HL-60 (cell line): ENCODE data around the gene SORBS2.

Experiments used
- DNase-seq, 2 experiments: peaks; one replicate each; pipeline ENCODE4 v3.0.0-alpha.2; 2010 to 2020; ENCODE audit warnings: low read depth in 1 of 2, low spot score in 1 of 2
- H3K27ac ChIP-seq: fragments of 250-450 bp; sonication (Bioruptor Pico); replicated peaks from 2 replicates; pipeline ENCODE4 v1.5.1; 2020; ENCODE audit warnings: mild to moderate bottlenecking, moderate library complexity
- H3K27me3 ChIP-seq: fragments of 250-450 bp; sonication (Bioruptor Pico); 2 replicates; pipeline ENCODE4 v1.5.1; 2021; ENCODE audit warnings: mild to moderate bottlenecking, moderate library complexity; ENCODE audit not compliant: insufficient read depth, poor library complexity, severe bottlenecking
- H3K4me3 ChIP-seq: replicated peaks from 2 replicates; pipeline ENCODE4 v1.5.1; 2011; ENCODE audit warnings: mild to moderate bottlenecking, control low read depth, low read length; ENCODE audit not compliant: insufficient read depth
- CTCF ChIP-seq: IDR thresholded peaks from one replicate; pipeline ENCODE4 v1.5.1; 2011; ENCODE audit warnings: low read length, control low read depth, inconsistent platforms; ENCODE audit not compliant: insufficient read depth
- GABPA ChIP-seq: IDR thresholded peaks from 2 replicates; pipeline ENCODE4 v1.6.1; 2012; ENCODE audit warnings: low read depth
- POLR2AphosphoS5 ChIP-seq: IDR thresholded peaks from 2 replicates; pipeline ENCODE4 v1.6.1; 2012; ENCODE audit warnings: low read depth
- REST ChIP-seq: IDR thresholded peaks from 2 replicates; pipeline ENCODE4 v1.6.1; 2012; ENCODE audit warnings: low read depth; ENCODE audit not compliant: insufficient replicate concordance
- SPI1 ChIP-seq: IDR thresholded peaks from 2 replicates; pipeline ENCODE4 v1.6.1; 2012; ENCODE audit warnings: low read depth, mild to moderate bottlenecking, borderline replicate concordance

The SORBS2 gene

DNA sequence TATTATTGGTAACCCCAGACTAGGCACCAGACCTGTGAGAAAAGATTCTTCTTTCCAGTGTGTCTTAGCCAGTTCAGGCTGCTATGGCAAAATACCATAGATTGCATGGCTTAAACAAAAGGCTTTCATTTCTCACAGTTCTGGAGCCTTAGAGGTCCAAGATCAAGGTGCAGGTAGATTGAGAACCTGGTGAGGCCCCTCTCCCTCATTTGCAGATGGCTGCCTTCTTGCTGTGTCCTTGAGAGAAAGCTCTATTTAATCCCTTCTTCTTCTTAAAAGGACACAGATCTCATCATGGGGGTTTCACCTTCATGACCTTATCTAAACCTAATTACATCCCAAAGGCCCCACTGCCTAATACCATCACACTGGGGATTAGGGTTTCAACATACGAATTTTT, 273.2 kb downstream of the SORBS2 start:
- DNase-seq = no peak
- Histone ChIP-seq H3K27ac (no peak overlapping the region), H3K4me3 (no peak overlapping the region), H3K27me3 (peaks cover 25% of the 10 kb centered on the region)
- TF ChIP-seq CTCF (no peak), SPI1 (no peak), GABPA (no peak), POLR2AphosphoS5 (no peak), REST (no peak)

DNA sequence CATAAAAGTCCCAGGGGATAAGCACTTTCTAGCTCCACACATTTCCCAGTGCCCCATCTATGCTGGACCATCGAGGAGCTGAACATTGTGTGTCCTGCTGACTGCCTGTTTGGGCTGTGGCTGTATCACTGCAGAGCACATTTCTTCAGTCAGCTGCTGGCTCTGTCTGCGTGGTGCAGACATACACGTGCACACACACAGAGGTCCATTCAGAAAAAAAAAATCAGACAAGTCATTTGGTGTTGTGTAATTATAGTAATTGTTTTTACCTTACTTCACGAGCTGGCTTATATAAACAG, 275.6 kb downstream of the SORBS2 start:
- no peak for DNase-seq
- no peak overlapping the region for H3K27ac ChIP-seq
- peaks cover 33% of the 10 kb centered on the region for H3K27me3 ChIP-seq

DNA sequence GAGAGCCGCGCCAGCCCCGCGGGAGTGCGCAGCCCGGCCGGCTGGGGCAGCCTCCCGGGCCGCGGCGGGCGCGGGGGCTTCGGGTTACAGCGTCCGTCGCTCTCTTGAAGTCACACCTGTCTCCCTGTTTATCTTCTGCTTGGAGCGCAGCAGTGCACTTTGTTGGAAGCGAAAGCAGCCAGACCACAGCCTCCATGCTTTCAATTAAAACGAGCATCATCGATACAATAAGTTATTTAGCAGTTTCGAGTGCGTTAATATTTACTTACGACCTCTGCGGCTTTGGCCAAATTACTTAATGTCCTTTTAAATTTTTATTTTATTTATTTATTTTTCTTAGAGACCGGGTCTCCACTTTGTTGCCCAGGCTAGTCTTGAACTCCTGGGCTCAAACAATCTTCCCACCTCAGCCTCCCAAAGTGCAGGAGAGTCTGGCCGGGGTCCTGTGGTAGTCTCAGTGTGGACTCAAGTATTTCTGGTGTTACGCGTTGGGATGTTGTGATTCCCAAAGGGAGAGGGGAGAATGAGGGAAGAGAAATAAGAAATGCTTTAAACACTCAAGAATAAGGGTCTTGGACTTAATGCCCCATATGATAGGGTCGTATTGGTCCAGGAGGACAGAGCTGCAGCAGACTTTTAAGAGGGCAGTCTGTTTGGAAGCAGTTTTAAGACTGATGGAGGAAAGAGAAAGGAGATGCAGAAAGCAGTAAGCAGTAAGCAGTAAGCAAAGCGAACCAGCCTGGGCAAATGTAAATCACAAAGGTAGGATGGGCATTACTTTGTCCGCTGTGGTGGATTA, 276.2 kb downstream of the SORBS2 start:
- no peak for TF ChIP-seq CTCF
- no peak for TF ChIP-seq SPI1
- no peak for TF ChIP-seq REST
- no peak for TF ChIP-seq POLR2AphosphoS5
- TF ChIP-seq GABPA = no peak
- H3K4me3 ChIP-seq = no peak overlapping the region
- DNase-seq = no peak
- peaks cover 39% of the 10 kb centered on the region for H3K27me3 ChIP-seq
- no peak overlapping the region for H3K27ac ChIP-seq

More for the DNA sequence above, 275.6 kb downstream of the SORBS2 start:
- H3K4me3 ChIP-seq = no peak overlapping the region
- TF ChIP-seq SPI1 (no peak), GABPA (no peak), POLR2AphosphoS5 (no peak), REST (no peak)
